Measurements from ENCODE around the gene CST9. TPM values are rescaled to one million over a fixed set of nuclear protein-coding genes. Genes with fewer than 3 reads are reported as not detected.
A peak's percentile ranks its signal among the peaks of the same experiment; 100 is the strongest.

The CST9 gene
- total and polyA plus RNA-seq, 2 of the 13 experiments (the other 11 are each of a cell fraction or from before 2014, with no cell fraction given): 0.07 TPM; not detected in 1

DNA sequence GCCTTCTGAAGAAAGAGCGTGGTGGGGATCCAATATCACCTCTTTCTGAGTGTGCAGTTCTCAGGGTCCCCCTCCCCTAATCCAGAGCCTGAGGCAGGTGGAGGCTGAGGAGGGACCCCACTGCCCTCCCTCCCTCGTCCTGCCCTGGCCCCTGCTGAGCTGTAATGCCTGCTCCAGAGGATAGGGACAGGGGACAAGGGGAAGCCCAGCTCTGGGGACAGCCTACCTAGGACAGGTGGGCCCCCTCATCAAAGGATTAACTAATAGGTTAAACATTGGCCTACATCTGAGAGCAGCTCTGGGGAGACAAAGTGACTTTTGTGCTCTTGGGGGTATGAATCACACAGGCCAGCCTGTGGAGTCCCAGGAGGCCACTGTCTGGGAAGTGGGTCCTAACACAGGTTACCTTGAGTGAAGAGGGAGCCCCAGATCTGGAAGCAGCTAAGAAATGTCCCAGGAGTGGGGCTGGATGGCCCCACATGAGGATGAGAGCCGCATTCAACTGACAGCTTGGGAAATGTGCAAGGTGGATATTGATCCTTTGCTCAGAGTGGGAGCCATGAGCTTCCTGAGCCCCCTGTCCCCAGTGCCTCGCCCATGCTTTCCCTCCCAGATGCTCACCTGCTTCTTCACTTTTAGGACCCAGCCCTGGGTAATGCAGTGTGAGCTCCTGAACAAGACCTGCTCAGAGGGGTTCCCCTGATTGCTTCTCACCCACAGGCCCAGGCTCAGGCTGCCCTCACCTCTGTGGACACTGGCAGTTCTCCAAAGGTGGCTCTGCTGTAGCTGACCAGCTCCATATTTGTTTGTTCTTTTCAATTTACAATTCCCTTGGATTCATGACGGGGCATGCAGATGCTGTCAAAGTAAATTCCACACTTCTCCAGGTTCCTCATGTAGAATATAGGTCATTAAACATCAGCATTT lies 19.6 kb downstream of the CST9 start (continued):
- TF ChIP-seq, protein P1, sequence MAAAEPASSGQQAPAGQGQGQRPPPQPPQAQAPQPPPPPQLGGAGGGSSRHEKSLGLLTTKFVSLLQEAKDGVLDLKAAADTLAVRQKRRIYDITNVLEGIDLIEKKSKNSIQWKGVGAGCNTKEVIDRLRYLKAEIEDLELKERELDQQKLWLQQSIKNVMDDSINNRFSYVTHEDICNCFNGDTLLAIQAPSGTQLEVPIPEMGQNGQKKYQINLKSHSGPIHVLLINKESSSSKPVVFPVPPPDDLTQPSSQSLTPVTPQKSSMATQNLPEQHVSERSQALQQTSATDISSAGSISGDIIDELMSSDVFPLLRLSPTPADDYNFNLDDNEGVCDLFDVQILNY (CRISPR knock-in tag; conservative IDR thresholded peaks at IDR 0.05): no peak
- no peak for TF ChIP-seq TBP (CRISPR knock-in tag; IDR thresholded peaks at IDR 0.05)
- no peak for TF ChIP-seq LCORL (IDR thresholded peaks at IDR 0.05)
- TF ChIP-seq LCORL (CRISPR knock-in tag; IDR thresholded peaks at IDR 0.05): peak; percentile 97
- no peak for TF ChIP-seq MXI1 (IDR thresholded peaks at IDR 0.05; ENCODE audit: borderline replicate concordance, low read depth, low read length)
- TF ChIP-seq ZFP36 (IDR thresholded peaks at IDR 0.05; ENCODE audit: borderline replicate concordance, low read depth, low read length, partially characterized antibody): no peak
- TF ChIP-seq, protein P2, sequence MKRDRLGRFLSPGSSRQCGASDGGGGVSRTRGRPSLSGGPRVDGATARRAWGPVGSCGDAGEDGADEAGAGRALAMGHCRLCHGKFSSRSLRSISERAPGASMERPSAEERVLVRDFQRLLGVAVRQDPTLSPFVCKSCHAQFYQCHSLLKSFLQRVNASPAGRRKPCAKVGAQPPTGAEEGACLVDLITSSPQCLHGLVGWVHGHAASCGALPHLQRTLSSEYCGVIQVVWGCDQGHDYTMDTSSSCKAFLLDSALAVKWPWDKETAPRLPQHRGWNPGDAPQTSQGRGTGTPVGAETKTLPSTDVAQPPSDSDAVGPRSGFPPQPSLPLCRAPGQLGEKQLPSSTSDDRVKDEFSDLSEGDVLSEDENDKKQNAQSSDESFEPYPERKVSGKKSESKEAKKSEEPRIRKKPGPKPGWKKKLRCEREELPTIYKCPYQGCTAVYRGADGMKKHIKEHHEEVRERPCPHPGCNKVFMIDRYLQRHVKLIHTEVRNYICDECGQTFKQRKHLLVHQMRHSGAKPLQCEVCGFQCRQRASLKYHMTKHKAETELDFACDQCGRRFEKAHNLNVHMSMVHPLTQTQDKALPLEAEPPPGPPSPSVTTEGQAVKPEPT (CRISPR knock-in tag; IDR thresholded peaks at IDR 0.05; ENCODE audit: low read depth): peak; percentile 16; the same call in 1 of the 2 replicates
- TF ChIP-seq SUZ12 (IDR thresholded peaks at IDR 0.05; ENCODE audit: low read depth, low read length): no peak
- TF ChIP-seq, protein P3, sequence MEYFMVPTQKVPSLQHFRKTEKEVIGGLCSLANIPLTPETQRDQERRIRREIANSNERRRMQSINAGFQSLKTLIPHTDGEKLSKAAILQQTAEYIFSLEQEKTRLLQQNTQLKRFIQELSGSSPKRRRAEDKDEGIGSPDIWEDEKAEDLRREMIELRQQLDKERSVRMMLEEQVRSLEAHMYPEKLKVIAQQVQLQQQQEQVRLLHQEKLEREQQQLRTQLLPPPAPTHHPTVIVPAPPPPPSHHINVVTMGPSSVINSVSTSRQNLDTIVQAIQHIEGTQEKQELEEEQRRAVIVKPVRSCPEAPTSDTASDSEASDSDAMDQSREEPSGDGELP (IDR thresholded peaks at IDR 0.05; ENCODE audit: borderline replicate concordance, low read depth): peak; percentile 79; the same call in 1 of the 2 replicates
- no peak for TF ChIP-seq RARG (CRISPR knock-in tag; IDR thresholded peaks at IDR 0.05; ENCODE audit: low read depth)
- TF ChIP-seq, protein P4, sequence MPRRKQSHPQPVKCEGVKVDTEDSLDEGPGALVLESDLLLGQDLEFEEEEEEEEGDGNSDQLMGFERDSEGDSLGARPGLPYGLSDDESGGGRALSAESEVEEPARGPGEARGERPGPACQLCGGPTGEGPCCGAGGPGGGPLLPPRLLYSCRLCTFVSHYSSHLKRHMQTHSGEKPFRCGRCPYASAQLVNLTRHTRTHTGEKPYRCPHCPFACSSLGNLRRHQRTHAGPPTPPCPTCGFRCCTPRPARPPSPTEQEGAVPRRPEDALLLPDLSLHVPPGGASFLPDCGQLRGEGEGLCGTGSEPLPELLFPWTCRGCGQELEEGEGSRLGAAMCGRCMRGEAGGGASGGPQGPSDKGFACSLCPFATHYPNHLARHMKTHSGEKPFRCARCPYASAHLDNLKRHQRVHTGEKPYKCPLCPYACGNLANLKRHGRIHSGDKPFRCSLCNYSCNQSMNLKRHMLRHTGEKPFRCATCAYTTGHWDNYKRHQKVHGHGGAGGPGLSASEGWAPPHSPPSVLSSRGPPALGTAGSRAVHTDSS (CRISPR knock-in tag; conservative IDR thresholded peaks at IDR 0.05): no peak
- TF ChIP-seq ZSCAN30 (CRISPR knock-in tag; IDR thresholded peaks at IDR 0.05): no peak
- TF ChIP-seq, protein P5, sequence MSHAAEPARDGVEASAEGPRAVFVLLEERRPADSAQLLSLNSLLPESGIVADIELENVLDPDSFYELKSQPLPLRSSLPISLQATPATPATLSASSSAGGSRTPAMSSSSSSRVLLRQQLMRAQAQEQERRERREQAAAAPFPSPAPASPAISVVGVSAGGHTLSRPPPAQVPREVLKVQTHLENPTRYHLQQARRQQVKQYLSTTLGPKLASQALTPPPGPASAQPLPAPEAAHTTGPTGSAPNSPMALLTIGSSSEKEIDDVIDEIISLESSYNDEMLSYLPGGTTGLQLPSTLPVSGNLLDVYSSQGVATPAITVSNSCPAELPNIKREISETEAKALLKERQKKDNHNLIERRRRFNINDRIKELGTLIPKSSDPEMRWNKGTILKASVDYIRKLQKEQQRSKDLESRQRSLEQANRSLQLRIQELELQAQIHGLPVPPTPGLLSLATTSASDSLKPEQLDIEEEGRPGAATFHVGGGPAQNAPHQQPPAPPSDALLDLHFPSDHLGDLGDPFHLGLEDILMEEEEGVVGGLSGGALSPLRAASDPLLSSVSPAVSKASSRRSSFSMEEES (CRISPR knock-in tag; IDR thresholded peaks at IDR 0.05): no peak
- TF ChIP-seq ZFP41 (CRISPR knock-in tag; IDR thresholded peaks at IDR 0.05; ENCODE audit: borderline replicate concordance): no peak
- TF ChIP-seq ZNF441 (CRISPR knock-in tag; IDR thresholded peaks at IDR 0.05; ENCODE audit: borderline replicate concordance): no peak
- TF ChIP-seq ZNF615 (CRISPR knock-in tag; IDR thresholded peaks at IDR 0.05; ENCODE audit: borderline replicate concordance): no peak; the same call in 1 of the 2 replicates
- TF ChIP-seq HMGA1 (CRISPR knock-in tag; conservative IDR thresholded peaks at IDR 0.05): no peak
- TF ChIP-seq, protein P6, sequence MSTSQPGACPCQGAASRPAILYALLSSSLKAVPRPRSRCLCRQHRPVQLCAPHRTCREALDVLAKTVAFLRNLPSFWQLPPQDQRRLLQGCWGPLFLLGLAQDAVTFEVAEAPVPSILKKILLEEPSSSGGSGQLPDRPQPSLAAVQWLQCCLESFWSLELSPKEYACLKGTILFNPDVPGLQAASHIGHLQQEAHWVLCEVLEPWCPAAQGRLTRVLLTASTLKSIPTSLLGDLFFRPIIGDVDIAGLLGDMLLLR (CRISPR knock-in tag; IDR thresholded peaks at IDR 0.05): no peak; the same call in none of the 2 replicates
- TF ChIP-seq ZNF614 (CRISPR knock-in tag; IDR thresholded peaks at IDR 0.05; ENCODE audit: borderline replicate concordance): peak; percentile 30; the same call in 1 of the 2 replicates
- TF ChIP-seq, protein P7, sequence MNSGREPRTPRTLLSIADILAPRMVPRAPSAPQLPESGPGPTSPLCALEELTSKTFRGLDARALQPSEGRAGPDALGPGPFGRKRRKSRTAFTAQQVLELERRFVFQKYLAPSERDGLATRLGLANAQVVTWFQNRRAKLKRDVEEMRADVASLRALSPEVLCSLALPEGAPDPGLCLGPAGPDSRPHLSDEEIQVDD (CRISPR knock-in tag; IDR thresholded peaks at IDR 0.05; ENCODE audit: borderline replicate concordance): no peak
- 0 out of 2 replicates have a peak, but pooled peaks have one; percentile 51 for TF ChIP-seq GFI1 (CRISPR knock-in tag; IDR thresholded peaks at IDR 0.05; ENCODE audit: borderline replicate concordance)

Measured in HepG2 (cell line).